ENCODE data around the gene SLC9A7.

The SLC9A7 gene

GRCh38 chrX:46758956-46759644 lies at the start of gene SLC9A7:
Gene SLC9A7, minus strand, starts transcription at chrX:46759118. Its CDS starts 89 bp downstream, at chrX:46759029.
- Histone ChIP-seq H3K4me3 (replicated peaks; ENCODE audit: low read depth, low read length) (peak within 1 kb of the TSS; percentile 82), H3K36me3 (ENCODE audit: control insufficient read depth, insufficient read depth, low read length) (no peaks in the 10 kb centered on the region), H3K27me3 (replicated peaks; ENCODE audit: control insufficient read depth, insufficient read depth, low read length) (no peaks in the 10 kb centered on the region)
- TF ChIP-seq, protein P1, sequence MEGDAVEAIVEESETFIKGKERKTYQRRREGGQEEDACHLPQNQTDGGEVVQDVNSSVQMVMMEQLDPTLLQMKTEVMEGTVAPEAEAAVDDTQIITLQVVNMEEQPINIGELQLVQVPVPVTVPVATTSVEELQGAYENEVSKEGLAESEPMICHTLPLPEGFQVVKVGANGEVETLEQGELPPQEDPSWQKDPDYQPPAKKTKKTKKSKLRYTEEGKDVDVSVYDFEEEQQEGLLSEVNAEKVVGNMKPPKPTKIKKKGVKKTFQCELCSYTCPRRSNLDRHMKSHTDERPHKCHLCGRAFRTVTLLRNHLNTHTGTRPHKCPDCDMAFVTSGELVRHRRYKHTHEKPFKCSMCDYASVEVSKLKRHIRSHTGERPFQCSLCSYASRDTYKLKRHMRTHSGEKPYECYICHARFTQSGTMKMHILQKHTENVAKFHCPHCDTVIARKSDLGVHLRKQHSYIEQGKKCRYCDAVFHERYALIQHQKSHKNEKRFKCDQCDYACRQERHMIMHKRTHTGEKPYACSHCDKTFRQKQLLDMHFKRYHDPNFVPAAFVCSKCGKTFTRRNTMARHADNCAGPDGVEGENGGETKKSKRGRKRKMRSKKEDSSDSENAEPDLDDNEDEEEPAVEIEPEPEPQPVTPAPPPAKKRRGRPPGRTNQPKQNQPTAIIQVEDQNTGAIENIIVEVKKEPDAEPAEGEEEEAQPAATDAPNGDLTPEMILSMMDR (IDR thresholded peaks at IDR 0.05; ENCODE audit: insufficient read depth, low read length, poor library complexity, severe bottlenecking) = peak; percentile 74
- DNase-seq (ENCODE audit: extremely low read depth, insufficient read length) = peak; percentile 88

DNA sequence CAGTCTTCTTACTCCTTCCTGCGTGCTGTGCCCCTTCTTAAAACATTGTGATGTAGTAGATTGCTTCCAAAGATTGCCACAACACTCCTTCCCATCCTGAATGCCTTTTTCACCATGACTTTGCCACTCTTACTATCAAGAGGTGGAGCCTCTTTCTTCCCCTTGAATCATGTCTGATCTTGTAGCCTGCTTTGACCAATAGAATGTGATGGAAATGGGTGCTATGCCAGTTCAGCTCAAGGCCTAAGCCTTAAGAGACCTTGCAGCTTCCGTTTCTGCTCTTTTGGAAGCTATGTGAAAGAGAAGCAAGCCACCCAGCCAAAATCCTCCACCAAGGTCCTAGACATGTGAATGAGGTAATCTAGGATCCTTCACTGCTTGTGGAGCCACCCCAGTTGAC lies 46.4 kb upstream of the SLC9A7 start:
- Histone ChIP-seq H3K4me3 (replicated peaks; ENCODE audit: low read depth, low read length) (no peak overlapping the region), H3K27me3 (replicated peaks; ENCODE audit: control insufficient read depth, insufficient read depth, low read length) (no peaks in the 10 kb centered on the region), H3K36me3 (ENCODE audit: control insufficient read depth, insufficient read depth, low read length) (no peaks in the 10 kb centered on the region)
- DNase-seq (ENCODE audit: extremely low read depth, insufficient read length) = no peak
- TF ChIP-seq, protein P1 (IDR thresholded peaks at IDR 0.05; ENCODE audit: insufficient read depth, low read length, poor library complexity, severe bottlenecking) = no peak

- no peak for DNase-seq (ENCODE audit: extremely low read depth, insufficient read length)
- TF ChIP-seq, protein P1 (IDR thresholded peaks at IDR 0.05; ENCODE audit: insufficient read depth, low read length, poor library complexity, severe bottlenecking) = peak; percentile 34
- no peaks in the 10 kb centered on the region; the same call in 1 of the 2 replicates for H3K27me3 ChIP-seq (replicated peaks; ENCODE audit: control insufficient read depth, insufficient read depth, low read length)
- no peaks in the 10 kb centered on the region for H3K36me3 ChIP-seq (ENCODE audit: control insufficient read depth, insufficient read depth, low read length)
- H3K4me3 ChIP-seq (replicated peaks; ENCODE audit: low read depth, low read length) = no peak overlapping the region
Measured at GRCh38 chrX:46803140-46803539, 44.2 kb upstream of the SLC9A7 start.

DNA sequence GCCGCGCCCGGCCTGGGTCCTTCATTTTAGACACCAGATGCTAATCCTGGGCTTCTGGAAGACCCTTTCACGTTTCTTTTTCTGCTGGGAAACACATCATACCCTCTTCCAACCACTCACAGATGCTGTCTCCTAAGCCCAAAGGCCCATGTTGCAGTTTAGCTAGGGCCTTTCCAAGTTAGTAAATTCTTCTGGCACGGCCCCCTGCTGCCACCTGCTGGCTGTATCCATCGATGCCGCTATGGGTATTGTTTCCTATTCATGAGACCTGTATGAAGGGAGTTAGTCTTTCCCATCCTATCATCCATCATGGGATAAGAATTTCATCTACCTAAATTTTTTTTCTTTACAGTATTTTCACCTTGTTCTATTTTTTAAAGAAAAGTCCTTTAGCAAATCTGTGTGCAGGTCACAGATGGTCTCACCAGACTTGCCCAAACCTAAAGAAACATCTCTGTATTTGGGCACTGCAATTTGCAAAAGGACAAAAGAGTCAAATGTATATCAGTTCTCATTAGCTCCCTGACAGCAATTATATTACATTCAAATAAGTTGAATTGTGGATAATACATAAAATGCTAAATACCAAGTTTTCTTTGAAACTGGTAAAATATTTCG lies 37.8 kb upstream of the SLC9A7 start:
- H3K36me3 ChIP-seq (ENCODE audit: control insufficient read depth, insufficient read depth, low read length) = no peaks in the 10 kb centered on the region
- DNase-seq (ENCODE audit: extremely low read depth, insufficient read length) = peak; percentile 30
- H3K4me3 ChIP-seq (replicated peaks; ENCODE audit: low read depth, low read length) = no peak overlapping the region
- TF ChIP-seq, protein P1 (IDR thresholded peaks at IDR 0.05; ENCODE audit: insufficient read depth, low read length, poor library complexity, severe bottlenecking) = peak; percentile 93
- H3K27me3 ChIP-seq (replicated peaks; ENCODE audit: control insufficient read depth, insufficient read depth, low read length) = no peaks in the 10 kb centered on the region; the same call in 1 of the 2 replicates

DNA sequence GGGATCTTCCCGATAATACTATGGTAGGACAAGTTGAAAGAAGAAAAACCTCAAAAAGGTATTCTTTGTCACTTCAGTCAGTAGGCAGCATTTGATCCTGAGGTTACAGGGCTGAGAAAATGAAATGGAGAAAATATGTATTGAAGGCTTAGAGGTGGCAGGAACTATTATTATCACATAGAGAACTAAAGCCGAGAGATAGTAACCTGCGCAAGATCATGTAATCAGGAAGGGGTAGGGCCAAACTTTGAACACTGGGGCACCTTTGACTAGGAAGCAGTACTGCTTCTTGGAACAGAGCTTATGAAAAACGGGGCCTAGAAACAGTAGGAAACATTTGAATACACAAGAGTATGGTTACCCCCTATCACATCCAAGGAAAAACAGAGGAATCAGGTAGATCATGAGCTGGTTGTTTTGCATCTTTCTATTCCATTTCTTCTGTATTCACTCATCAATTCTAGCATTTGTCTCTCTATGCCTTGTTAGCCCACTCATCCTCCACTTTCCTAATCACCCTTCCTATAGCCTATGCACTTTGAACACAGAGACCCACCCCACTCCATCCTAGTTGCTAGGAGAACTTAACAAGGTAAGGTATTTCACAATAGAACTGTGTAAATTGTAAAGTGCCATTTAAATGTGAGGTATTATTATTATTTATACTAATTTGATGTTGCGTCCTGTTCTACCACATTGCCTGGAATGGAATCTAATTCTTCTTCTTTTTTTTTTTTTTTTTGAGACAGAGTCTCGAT lies 34.6 kb upstream of the SLC9A7 start:
- TF ChIP-seq, protein P1 (IDR thresholded peaks at IDR 0.05; ENCODE audit: insufficient read depth, low read length, poor library complexity, severe bottlenecking) = no peak
- Histone ChIP-seq H3K27me3 (replicated peaks; ENCODE audit: control insufficient read depth, insufficient read depth, low read length) (no peaks in the 10 kb centered on the region; the same call in 1 of the 2 replicates), H3K36me3 (ENCODE audit: control insufficient read depth, insufficient read depth, low read length) (no peaks in the 10 kb centered on the region), H3K4me3 (replicated peaks; ENCODE audit: low read depth, low read length) (no peak overlapping the region)
- no peak for DNase-seq (ENCODE audit: extremely low read depth, insufficient read length)

All from GM06990 (cell line).